GM21529 (cell line): ENCODE measurements around the gene ATP7A.
"Not testable (repeated sequence)": the region's sequence is repeated elsewhere in the genome, so short reads cannot be mapped to it uniquely, and the experiment has no call there.

Experiments used
- ATAC-seq: cut with Tn5 transposase; IDR thresholded peaks from one replicate; pipeline ENCODE4 v1.9.1; 2021; ENCODE audit not compliant: unreplicated experiment

ATP7A gene

DNA sequence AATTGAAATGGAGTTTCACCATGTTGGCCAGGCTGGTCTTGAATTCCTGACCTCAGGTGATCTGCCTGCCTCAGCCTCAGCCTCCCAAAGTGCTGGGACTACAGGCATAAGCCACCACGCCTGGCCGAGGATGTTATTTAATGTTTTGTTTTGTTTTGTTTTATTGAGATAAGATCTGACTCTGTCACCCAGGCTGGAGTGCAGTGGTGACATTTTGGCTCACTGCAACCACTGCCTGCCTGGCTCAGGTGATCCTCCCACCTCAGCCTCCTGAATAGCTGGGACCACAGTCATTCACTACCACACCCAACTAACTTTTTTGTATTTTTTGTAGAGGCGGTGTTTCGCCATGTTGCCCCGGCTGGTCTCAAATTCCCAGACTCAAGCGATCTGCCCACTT is 34.5 kb downstream of the ATP7A start:
- not testable (repeated sequence) for ATAC-seq

DNA sequence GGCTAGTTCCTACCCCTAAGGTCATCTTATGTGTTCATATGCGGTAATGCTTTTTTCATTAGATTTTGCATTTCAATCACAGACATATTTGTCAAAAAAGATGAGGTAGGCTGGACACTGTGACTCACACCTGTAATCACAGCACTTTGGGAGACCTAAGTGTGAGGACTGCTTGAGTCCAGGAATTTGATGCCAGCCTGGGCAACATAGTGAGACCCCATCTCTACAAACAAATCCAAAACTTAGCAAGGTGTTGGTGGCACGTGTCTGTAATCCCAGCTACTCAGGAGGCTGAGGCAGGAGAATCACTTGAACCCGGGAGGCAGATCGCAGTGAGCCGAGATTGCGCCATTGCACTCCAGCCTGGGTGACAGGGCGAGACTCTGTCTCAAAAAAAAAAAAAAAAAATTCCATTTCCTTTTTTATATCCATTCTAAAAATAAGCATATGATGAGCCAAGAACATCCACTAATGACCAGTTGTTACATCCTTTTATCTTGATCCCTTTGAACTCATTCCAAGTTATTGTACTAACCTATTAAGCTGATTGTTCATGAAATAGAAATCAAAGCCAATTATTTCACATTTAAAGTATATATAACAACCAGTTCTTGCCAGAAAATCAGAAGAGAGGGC is 35.5 kb downstream of the ATP7A start:
- ATAC-seq, result no peak

DNA sequence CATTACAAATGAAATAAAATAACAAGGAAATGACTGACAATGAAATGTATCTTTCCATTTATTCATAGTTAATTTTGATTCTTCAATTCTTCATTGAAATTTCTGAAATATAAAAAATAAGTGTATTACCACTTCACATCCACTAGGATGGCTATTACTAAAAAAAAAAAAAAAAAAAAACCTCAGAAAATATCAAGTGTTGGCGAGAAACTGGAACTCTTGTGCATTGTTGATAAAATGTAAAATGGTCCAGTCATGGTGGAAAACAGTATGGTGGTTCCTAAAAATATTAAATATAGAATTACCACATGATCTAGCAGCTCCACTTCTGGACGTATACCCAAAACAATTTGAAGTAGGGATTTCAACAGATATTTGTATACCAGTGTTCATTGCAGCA is 36.1 kb downstream of the ATP7A start:
- ATAC-seq, result no peak

DNA sequence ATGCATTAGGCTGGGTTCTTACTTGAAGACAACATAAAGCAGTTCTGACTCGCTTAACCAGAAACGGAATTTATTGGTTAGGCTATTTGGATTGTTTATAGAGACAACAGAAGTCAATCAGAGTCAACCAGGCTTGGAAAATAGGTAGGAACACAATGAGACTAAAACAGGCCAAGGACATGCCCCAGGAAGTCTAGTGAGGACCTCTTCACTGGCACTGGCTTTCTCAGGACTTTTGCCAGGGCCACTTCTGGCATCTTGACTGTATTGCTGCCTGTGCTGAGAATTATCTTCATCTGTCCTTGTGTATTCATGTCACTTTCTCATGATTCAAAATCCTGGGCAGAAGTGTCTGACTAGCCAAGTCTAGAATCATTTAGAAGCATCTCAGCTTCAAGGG is 39.3 kb downstream of the ATP7A start:
- no peak for ATAC-seq

DNA sequence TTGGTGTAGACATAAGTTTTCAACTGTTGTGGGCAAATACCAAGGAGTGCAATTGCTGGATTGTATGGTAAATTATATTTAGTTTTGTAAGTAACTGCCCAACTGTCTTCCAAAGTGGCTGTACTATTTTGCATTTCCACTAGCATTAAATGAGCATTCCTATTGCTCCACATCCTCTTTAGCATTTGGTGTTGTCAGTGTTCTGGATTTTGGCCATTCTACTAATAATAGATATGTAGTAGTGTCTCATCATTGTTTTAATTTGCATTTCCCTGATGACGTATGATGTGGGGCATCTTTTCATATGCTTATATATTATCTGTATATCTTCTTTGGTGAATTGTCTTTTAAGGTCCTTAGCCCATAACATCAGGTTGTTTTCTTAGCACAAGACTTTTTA is 41.7 kb downstream of the ATP7A start:
- ATAC-seq, result no peak

DNA sequence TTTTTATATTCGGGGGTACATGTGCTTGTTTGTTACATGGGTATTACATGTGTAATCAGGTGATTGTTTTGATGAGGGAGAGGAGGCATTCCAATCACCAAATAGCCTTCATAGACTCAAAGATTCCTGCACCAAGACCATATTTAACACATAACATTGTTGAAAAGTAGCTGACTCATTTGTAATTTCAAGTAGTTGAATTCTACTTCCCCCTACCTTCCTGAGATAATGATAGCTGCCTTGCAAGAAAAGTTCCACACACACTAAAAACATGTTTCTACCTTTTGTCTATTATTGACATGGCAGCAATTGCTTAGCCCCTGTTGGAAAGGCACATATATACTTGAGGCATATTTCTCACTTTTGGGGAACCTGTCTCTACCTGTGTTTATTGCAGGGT is 42.8 kb downstream of the ATP7A start:
- ATAC-seq, result no peak

DNA sequence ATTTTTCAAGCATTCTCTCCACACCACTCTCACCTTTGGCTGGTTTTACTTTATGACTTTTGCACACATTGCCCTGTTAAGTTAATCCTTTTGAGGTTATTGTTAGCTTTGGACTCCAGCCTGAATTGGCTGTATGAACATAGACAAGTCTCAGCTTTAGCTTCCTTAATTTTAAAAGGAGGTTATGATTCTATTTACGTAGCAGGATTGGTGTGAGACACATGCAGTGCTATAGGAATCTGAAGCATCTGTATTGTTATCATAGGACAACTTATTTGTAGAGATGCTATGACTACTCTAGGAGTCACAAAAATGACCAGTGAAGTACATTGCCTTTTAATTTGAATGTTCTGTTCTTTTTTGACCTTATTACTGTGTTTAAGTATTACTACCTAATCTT is 43.2 kb downstream of the ATP7A start:
- no peak for ATAC-seq

DNA sequence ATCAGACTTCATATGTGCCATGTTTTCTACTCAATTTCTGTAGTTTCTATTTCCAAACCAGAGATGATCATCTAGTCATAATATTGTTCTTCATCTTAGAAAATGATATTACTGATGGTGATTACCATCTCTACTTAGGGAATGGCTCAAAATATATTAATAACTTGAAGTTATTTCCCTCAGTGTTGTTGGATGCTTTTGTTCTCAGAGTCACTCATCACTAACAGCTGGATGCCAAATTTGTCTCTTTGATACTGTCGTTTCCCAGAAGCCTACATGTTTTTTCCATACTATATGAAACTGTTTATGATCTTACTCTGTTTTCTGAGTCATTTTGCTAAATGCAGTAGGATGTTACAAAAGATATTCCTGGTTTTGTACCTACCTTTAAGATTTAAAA is 50.1 kb downstream of the ATP7A start:
- ATAC-seq, result no peak

DNA sequence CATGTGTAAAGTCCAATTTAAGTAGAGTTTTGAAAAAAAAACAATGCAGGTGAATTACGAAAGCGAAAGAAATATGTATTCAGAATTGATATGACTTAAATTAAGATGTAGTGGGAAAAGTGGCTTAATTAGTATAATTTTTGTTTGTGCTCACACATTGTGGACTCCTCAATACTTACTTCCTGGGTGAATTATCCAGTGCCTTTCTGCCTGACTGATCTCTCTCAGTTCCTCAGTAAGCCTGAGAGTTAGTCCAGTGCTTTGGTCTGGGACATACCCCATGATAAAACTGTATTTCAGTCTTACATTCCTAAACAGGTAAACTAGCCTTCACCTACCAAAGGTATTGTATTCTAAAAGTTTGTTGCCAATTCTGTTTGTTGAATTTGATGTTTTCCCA is 50.6 kb downstream of the ATP7A start:
- no peak for ATAC-seq

DNA sequence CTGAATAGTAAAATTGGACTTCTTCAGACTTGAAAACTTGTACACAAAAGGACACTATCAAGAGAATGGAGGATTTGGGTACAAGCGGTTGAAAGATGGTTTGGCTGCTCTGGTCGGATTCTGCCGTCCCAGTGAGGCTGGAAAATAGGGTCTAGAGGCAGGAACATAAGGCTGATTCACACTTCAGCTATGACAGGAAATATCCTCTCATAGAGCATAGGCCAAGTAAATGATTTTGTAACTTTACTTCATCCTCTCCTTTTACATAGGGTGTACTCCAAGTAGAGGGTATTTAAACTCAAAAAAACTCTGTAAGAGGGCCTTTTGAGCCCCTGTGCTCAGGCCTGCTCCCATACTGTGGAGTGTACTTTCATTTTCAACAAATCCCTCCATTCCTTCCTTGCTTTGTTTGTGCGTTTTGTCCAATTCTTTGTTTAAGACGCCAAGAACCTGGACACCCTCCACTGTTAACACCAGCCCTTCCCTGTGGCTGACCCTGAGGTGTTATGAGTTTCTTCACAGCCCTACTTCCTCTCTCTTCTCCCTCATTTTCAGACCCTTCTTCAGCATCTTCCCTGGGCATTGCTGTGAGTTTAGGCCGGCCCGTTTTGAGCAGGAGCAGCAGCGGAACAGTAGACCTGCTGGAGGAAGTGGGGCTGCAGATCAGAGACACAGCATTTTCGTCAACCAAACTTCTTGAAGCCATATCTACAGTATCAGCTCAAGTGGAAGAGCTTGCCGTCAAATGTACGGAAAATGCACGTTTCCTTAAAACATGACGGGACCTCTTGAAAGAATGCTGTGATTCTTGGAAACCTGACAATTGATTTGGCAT is 51.8 kb downstream of the ATP7A start:
- no peak for ATAC-seq

DNA sequence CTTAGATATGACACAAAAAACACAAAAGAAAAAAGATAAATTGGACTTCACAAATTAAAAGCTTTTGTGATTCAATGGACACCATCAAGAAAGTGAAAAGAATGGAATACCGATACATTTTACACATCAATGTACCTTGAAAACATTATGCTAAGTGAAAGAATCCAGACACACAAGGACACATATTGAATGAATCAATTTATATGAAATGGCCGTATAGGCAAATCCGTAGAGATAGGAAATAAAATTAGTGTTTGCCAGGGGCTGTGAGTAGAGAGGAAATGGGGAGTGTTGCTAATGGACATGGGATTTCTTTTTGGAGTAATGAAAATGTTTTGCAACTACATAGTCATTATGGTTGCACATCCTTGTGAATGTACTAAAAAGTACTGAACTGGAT is 55.9 kb downstream of the ATP7A start:
- no peak for ATAC-seq

DNA sequence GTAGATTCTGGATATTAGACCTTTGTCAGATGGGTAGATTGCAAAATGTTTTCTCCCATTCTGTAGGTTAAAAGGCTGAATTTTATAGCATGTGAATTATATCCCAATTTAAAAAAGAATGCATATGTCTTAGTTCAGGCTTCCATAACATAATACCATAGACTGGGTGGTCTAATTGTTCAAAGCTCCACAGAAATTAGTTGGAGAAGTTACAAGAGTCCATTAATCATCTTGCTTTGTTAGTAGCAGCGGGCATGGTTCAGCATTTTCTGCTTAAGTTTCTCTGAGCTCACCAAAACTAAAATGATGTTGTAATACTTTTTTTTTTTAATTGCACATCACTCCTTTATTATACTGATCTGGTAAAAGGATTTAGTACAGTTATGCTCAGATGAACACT is 57.1 kb downstream of the ATP7A start:
- ATAC-seq, result no peak

DNA sequence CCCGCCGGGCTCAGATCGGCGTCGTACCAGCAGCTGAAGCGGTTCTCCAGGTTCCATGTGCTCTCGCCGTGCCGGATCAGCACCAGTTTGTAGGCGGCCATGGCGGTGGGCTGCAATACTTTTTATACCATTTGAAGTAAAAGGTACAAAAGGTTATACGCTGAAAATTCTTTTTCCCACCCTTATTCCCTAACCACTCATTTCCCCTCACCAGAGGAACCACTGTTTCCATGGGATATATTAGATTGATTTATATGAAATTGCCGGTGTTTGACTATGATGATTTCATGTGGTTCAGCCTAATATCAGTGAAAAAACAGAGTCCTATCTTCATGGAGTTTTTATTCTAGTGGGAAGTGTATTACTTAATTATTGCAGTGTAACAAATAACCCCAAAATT is 59.0 kb downstream of the ATP7A start, which contains the start of gene PGAM4:
PGAM4 (minus strand) TSS at position 101 of the 400 bp plus-strand sequence; CDS start at position 101, 0 bp downstream.
- no peak for ATAC-seq

DNA sequence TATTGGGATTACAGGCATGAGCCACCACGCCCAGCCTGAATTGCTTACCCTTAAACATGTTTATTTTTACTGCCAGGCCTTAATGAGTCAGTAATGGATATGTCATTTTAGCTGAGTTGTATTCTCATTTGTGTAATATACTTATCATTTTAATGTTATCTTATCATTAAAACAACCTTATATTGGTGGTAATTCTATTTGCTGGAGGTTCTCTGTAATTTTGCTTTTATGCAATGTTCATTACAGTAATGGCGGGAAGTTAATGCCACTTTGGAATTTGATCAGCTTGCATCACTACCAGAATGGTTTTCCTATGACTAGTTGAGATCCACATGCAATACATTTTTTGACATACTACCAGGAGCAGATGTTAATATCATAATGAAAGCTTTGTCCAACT is 65.3 kb downstream of the ATP7A start:
- ATAC-seq, result no peak

DNA sequence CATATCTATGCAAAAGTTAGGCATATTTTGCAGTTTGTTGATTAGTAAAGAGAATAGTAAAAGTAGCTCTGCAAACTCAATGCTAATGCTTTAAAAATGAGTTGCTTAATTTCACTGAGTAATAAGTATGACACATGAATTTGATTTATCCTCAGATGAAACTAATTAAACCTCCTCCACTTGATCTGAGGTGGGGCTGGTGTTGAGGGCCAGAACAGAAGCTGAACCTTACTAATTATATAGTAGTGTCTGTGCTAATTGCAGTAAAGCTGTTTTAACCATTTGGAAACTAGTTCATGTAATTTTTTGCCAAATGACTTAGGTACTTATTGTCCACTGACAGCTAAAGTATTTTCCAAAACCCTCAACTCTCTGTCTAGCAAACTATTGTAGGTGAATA is 66.6 kb downstream of the ATP7A start:
- ATAC-seq, result no peak

DNA sequence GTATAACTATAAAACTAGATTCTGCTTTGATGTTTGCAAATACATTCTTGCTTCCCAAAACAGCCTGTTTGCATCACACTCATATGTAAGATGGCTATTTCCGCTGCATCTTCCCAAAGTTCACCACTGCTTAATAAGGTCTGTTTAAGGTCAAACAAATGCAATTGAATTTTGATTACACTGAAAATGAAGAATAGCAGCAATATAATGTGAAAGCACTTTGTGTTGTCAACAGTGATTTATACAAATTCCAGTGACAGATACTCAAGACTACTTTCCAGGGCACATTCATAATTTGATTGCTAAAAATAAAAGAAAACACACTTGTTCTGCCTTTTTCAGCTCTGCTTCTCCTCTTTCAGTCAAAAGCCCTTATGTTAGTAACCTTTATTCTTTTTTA is 67.0 kb downstream of the ATP7A start:
- ATAC-seq, result no peak

DNA sequence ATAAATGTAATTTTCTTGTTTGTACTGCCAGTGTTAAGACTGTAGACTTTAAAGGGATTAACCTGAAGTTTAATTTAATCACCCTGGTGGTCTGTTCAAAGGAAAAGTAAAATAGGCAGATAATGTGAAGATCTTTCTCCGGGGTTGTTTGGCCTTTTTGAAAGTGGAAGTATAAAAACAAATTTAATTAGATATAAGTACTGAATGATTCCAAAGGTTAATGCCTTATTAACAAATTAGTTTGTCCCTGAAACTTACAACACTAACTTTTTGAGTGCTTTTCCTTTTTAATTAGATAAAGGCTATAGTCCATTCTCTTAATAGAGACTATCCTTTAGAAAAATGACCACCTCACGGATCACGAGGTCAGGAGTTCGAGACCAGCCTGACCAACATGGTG is 69.4 kb downstream of the ATP7A start:
- ATAC-seq, result no peak

DNA sequence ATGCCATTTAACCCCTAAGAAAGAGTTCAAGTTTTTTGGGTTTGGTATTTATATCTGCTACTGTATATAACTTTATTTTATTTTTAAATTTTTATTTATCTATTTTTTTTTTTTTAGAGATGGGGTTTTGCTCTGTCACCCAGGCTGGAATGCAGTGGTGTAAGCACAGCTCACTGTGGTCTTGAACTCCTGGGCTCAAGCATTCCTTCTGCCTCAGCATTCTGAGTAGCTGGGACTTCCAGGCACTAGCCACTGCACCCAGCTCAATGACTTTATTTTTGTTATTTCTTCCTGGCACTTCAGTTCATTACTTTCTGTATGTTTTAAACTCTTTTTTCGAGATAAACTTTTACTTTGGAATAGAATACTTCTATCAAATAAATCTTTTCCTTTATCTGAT is 101.4 kb downstream of the ATP7A start:
- ATAC-seq, result no peak

DNA sequence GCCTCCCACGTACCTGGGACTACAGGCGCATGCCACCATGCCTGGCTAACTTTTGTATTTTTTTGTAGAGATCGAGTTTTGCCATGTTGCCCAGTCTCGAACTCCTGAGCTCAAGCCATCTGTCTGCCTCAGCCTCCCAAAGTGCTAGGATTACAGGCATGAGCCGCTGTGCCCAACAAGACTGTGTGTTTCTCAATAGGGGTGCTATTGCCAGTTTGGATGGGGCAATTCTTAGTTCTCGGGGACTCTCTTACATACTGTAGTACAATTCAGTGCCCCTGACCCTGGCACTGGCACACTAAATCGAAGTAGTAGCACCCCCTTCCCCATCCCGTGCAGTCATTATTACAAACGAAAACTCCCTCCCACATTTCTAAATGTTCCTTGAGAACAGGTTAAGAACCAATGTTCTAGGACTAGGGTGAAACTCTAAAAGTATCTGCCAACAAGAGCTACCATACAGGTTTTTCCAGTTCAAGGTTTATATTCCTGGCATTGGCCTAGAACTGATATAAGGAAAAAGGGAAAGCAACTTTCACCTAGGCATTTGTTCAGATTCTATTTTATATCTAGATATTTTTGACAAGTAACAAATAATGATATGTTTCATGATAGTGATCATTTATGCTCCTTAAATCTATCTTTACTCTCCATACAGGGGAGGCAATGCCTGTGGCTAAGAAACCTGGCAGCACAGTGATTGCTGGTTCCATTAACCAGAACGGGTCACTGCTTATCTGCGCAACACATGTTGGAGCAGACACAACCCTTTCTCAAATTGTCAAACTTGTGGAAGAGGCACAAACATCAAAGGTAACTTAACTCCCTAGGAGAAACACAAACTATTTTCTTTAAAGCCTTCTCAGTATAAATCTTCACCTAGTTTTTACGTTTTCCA is 109.3 kb downstream of the ATP7A start:
- ATAC-seq, result no peak

DNA sequence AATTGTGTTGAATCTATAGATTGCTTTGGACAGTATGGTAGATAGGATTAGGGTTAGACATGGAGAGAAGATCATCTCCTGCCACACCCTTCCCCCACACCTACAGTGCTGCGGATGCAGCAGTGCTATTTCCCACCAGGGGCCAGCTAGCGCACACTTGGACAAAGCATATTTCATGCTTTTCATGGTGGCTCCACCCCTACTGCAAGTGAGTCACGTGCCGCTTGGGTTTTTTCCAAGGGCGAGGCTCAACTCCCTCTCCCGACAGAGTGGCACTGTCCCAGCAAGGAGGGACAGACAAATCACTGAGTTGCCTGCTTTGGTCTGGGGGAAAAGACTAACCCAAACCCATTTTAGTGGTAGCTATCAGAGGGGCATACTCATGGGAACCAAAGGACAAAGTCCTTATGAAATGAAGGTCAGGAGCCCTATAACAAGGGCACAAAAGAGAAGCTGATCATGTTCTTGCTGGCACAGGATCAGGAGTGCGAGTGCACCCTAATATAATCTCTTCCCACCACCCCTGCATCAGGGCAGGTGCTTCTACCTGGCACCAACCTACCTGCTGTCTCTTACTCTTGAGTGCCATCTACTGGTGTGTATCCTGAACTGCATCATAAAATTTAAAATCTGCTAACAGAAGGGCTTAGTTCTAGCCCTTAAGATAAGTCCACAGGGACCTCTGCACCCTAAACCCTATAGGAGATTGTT is 114.0 kb downstream of the ATP7A start:
- ATAC-seq, result peak; percentile 73

DNA sequence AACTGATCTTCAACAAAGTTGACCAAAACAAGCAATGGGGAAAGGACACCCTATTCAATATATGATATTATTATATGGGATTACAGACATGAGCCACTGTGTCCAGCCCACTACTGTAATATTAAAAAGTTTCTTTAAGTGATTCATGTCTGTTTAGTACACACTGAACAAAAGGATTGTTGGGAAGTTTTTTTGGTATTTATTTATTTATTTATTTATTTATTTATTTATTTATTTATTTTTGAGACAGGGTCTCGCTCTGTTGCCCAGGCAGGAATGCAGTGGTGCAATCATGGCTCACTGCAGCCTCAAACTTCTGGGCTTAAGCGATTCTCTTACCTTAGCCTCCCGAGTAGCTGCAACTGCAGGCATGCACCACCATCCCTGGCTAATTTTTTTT is 117.3 kb downstream of the ATP7A start:
- ATAC-seq, result no peak
